AG04450 (cell line): ENCODE data around the gene KCNQ5. TPM values are rescaled to one million over a fixed set of nuclear protein-coding genes. Genes with fewer than 3 reads are reported as not detected.

Experiments
- CTCF ChIA-PET: fragments of 300-600, 350-600 bp; formaldehyde crosslinking; extraction: SDS; loops from one replicate; lab custom pipeline; 2022; ENCODE audit warnings: antibody characterized with exemption, inconsistent platforms; lab: Charles Lee
- POLR2A ChIA-PET: fragments of 350-600 bp; formaldehyde crosslinking; extraction: SDS; loops from one replicate; lab custom pipeline; 2021; ENCODE audit warnings: antibody characterized with exemption, inconsistent platforms; lab: Yijun Ruan, JAX
- DNase-seq: peaks from one replicate; pipeline ENCODE4 v3.0.0-alpha.2; 2011; ENCODE audit warnings: low read depth, low spot score
- H3K27ac ChIP-seq: one replicate; pipeline ENCODE4 v1.5.1; 2012; ENCODE audit warnings: low read depth, low read length, control low read depth
- H3K27me3 ChIP-seq: one replicate; pipeline ENCODE4 v1.6.0; 2012; ENCODE audit warnings: low read length; ENCODE audit not compliant: control insufficient read depth, insufficient read depth
- H3K4me3 ChIP-seq: 2 replicates; pipeline ENCODE4 v1.5.1; 2011; ENCODE audit warnings: mild to moderate bottlenecking, low read depth, low read length, control low read depth
- H3K9me3 ChIP-seq: 2 replicates; pipeline ENCODE4 v1.5.1; 2012; ENCODE audit warnings: low read length; ENCODE audit not compliant: control insufficient read depth, insufficient read depth
- polyA plus RNA-seq: library from polyadenylated mRNA; depleted of rRNA; stranded (reverse); fragments of >200 nt; gene quantifications from 2 replicates; pipeline ENCODE4 v1.2.3, GENCODE V29; 2011
- TF ChIP-seq, protein P1 (sequence below): IDR thresholded peaks from 2 replicates; pipeline ENCODE4 v1.5.1; 2011; ENCODE audit warnings: low read depth, low read length, control low read depth, inconsistent platforms

KCNQ5 gene
- polyA plus RNA-seq, 1 experiment, result 0.52 TPM

DNA sequence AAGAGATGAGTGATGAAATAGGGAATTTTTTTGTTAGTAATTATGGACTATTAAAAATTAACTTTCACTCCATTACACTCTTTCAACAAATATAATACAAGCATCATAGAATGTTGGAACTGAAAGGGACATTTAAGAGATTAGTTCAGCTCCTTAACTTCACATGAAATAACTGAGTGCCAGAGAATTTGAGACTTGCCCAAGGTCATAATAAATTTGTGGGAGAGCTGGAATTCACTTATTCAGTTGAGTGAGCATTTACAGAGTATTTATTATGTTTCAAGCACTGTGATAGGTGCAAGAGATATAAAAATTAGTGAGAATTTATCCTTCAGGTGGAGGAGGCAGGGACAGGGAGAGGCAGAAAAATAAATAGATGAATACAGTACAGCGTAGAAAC, 154.6 kb downstream of the KCNQ5 start:
- ChIA-PET POLR2A (no interaction called here), CTCF (interaction anchor here (1.5 kb wide), 1 partner anchor 160 kb away, joined by 3 read pairs; no protein-coding TSS in a partner anchor)
- Histone ChIP-seq H3K27me3 (no peaks in the 10 kb centered on the region), H3K27ac (no peak overlapping the region), H3K4me3 (no peak overlapping the region), H3K9me3 (no peaks in the 10 kb centered on the region)
- TF ChIP-seq, protein P1, sequence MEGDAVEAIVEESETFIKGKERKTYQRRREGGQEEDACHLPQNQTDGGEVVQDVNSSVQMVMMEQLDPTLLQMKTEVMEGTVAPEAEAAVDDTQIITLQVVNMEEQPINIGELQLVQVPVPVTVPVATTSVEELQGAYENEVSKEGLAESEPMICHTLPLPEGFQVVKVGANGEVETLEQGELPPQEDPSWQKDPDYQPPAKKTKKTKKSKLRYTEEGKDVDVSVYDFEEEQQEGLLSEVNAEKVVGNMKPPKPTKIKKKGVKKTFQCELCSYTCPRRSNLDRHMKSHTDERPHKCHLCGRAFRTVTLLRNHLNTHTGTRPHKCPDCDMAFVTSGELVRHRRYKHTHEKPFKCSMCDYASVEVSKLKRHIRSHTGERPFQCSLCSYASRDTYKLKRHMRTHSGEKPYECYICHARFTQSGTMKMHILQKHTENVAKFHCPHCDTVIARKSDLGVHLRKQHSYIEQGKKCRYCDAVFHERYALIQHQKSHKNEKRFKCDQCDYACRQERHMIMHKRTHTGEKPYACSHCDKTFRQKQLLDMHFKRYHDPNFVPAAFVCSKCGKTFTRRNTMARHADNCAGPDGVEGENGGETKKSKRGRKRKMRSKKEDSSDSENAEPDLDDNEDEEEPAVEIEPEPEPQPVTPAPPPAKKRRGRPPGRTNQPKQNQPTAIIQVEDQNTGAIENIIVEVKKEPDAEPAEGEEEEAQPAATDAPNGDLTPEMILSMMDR, result no peak
- no peak for DNase-seq

DNA sequence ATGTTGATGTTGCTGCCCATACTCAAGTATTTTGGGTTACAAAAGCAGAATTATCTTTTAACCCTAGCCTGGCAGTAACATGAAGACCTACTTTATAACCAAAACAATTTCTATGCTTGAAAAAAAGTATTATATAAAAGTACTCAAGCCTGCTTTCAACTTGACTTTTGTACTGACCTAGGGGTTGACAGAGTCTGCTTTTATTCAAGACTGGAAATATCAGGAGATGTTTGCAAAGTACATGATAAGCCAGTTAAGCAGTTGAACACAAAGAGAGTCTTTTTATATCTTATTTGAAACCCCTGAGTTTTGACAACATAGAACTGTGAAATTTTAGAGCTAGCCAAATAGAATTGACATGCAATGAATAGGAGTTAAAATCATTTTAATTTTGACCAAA, 159.8 kb downstream of the KCNQ5 start:
- ChIA-PET POLR2A (no interaction called here), CTCF (no interaction called here)
- Histone ChIP-seq H3K27ac (no peak overlapping the region), H3K9me3 (no peaks in the 10 kb centered on the region), H3K4me3 (no peak overlapping the region), H3K27me3 (no peaks in the 10 kb centered on the region)
- no peak for DNase-seq
- TF ChIP-seq, protein P1, result no peak

DNA sequence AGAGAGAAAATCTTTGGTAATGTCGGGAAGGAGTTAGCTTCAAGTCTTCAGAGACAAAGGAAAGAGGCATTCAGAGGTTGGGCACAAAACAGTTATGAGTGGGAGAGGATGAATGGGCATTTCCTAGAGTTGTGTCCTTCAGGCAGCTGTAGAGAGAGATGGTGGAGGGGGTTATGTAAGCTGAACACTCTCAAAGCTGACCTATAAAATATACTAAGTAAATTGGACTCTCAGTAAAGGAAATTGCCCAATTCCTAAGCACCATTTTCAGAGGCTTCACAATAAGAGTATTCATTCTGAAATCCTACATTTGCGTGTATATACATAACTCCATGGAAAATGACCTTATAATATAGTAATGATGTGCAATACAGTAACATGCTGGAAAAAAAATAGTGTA, 161.2 kb downstream of the KCNQ5 start:
- CTCF ChIA-PET, result interaction anchor here (1.0 to 1.1 kb wide), 2 partner anchors 158 to 167 kb away, joined by 3 read pairs; no protein-coding TSS in a partner anchor
- no peak for DNase-seq
- TF ChIP-seq, protein P1, result no peak
- Histone ChIP-seq H3K9me3 (no peaks in the 10 kb centered on the region), H3K27me3 (no peaks in the 10 kb centered on the region), H3K27ac (no peak overlapping the region), H3K4me3 (no peak overlapping the region)
- POLR2A ChIA-PET, result no interaction called here

DNA sequence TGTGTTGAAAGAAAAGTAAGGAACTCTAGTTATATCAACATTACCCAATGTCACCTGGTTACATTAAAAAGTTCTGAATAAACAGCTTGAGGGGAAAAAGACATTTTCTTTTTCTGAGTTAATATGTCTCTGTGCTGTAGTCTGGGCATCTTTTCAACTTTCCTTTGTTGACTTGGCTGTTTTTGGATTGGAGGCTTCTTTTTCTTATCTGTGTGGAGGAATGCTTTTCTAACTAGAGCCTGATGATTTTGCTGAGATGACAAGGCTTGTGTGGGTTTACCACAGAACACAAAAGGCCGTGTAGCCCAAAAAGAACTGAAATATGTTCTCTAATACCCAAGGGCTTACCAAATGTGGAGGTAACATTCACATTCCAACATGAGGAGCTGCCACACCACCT, 161.8 kb downstream of the KCNQ5 start:
- POLR2A ChIA-PET, result no interaction called here
- TF ChIP-seq, protein P1, result no peak
- no peaks in the 10 kb centered on the region for H3K27me3 ChIP-seq
- CTCF ChIA-PET, result no interaction called here
- no peak overlapping the region for H3K4me3 ChIP-seq
- no peak for DNase-seq
- no peak overlapping the region for H3K27ac ChIP-seq
- H3K9me3 ChIP-seq, result no peaks in the 10 kb centered on the region

DNA sequence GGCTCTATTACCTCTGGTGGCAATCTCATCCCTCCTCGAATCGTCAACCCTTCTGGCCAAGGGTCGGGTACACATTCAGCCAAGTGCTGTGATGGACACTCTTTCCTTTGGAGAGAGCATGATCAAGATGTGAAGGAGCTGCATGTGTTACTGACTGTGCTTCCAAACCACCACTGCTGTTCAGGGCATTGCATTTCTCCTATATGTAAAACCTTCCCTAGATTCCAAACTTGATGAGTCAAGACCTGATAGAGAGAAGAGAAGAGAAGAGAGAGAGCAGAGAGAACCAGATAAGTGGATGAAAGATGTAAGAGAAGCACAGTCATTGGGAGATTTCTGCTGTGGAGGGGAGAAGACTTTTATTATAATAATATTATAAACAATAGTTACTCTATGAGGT, 162.2 kb downstream of the KCNQ5 start:
- Histone ChIP-seq H3K4me3 (no peak overlapping the region), H3K27ac (no peak overlapping the region), H3K27me3 (no peaks in the 10 kb centered on the region), H3K9me3 (no peaks in the 10 kb centered on the region)
- ChIA-PET POLR2A (no interaction called here), CTCF (no interaction called here)
- TF ChIP-seq, protein P1, result no peak
- no peak for DNase-seq
